Measurements from ENCODE around the gene CDK12.

DNA sequence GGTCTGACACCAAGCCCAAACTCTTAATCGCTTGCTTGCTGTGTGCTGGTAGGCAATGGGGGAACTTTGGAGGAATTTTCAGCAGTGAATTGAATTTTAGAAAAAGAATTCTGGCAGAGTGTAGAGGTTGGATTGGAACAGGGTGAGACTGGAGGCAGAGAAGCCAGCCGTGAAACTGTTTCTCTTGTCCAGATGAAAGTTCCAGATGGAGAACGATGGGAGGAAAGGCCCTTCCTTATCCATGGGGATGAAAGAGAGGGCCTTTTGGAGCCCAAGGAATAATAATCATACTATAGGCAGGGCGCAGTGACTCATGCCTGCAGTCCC, 120.4 kb downstream of the CDK12 start:
- TF ChIP-seq, protein P1, sequence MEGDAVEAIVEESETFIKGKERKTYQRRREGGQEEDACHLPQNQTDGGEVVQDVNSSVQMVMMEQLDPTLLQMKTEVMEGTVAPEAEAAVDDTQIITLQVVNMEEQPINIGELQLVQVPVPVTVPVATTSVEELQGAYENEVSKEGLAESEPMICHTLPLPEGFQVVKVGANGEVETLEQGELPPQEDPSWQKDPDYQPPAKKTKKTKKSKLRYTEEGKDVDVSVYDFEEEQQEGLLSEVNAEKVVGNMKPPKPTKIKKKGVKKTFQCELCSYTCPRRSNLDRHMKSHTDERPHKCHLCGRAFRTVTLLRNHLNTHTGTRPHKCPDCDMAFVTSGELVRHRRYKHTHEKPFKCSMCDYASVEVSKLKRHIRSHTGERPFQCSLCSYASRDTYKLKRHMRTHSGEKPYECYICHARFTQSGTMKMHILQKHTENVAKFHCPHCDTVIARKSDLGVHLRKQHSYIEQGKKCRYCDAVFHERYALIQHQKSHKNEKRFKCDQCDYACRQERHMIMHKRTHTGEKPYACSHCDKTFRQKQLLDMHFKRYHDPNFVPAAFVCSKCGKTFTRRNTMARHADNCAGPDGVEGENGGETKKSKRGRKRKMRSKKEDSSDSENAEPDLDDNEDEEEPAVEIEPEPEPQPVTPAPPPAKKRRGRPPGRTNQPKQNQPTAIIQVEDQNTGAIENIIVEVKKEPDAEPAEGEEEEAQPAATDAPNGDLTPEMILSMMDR (IDR thresholded peaks at IDR 0.05; ENCODE audit: poor library complexity) = no peak
- no peak for TF ChIP-seq EZH2phosphoT487 (IDR thresholded peaks at IDR 0.05; ENCODE audit: low read depth, severe bottlenecking, unreplicated experiment)

All from hepatocyte (in vitro differentiated cells).